Liver (tissue), 3 donors: ENCODE data around the gene SLC6A11.

ENCODE experiments used
- ATF3 ChIP-seq: IDR thresholded peaks from 2 replicates; pipeline ENCODE4 v1.6.1; 2016; ENCODE audit warnings: antibody characterized with exemption
- CTCF ChIP-seq: fragments of 150-350 bp; IDR thresholded peaks from 2 replicates; pipeline ENCODE4 v1.5.1; 2017; ENCODE audit warnings: improper control_type of control experiment, low read depth, low read length; ENCODE audit not compliant: missing input control
- EGR1 ChIP-seq, 2 donors: IDR thresholded peaks; 2 replicates each; pipeline ENCODE4 v1.6.1; 2016 to 2018; ENCODE audit warnings: antibody characterized with exemption in 2 of 2, low read depth in 2 of 2
- FOXA1 ChIP-seq: IDR thresholded peaks from 2 replicates; pipeline ENCODE4 v1.6.1; 2016; ENCODE audit warnings: antibody characterized with exemption
- GABPA ChIP-seq, 2 donors: IDR thresholded peaks in 1 of 2; conservative IDR thresholded peaks in 1 of 2; 2 replicates each; pipeline ENCODE4 v1.6.1; 2016; ENCODE audit warnings: antibody characterized with exemption in 2 of 2, mild to moderate bottlenecking in 1 of 2, moderate library complexity in 1 of 2
- HNF4A ChIP-seq, 2 donors: conservative IDR thresholded peaks; 2 replicates each; pipeline ENCODE4 v1.6.1; 2016; ENCODE audit warnings: antibody characterized with exemption in 2 of 2, mild to moderate bottlenecking in 2 of 2
- HNF4G ChIP-seq: IDR thresholded peaks from 2 replicates; pipeline ENCODE4 v1.6.1; 2016; ENCODE audit warnings: antibody characterized with exemption
- JUND ChIP-seq, 2 donors: IDR thresholded peaks; 2 replicates each; pipeline ENCODE4 v1.6.1; 2016; ENCODE audit warnings: antibody characterized with exemption in 2 of 2
- RAD21 ChIP-seq, 2 donors: IDR thresholded peaks; 2 replicates each; pipeline ENCODE4 v1.6.1; 2016; ENCODE audit warnings: antibody characterized with exemption in 2 of 2, mild to moderate bottlenecking in 2 of 2
- REST ChIP-seq: IDR thresholded peaks from 2 replicates; pipeline ENCODE4 v1.6.1; 2016; ENCODE audit warnings: antibody characterized with exemption, mild to moderate bottlenecking
- YY1 ChIP-seq: IDR thresholded peaks from 2 replicates; pipeline ENCODE4 v1.6.1; 2016; ENCODE audit warnings: antibody characterized with exemption, mild to moderate bottlenecking
- donor health status: healthy.
- donor health status: healthy.

- no peak for TF ChIP-seq RAD21 (IDR thresholded peaks at IDR 0.05)
- TF ChIP-seq CTCF: no peak
- no peak for TF ChIP-seq EGR1 (IDR thresholded peaks at IDR 0.05; ENCODE audit: low read depth in 2 of 2)
- no peak for TF ChIP-seq YY1
- TF ChIP-seq HNF4A (conservative IDR thresholded peaks at IDR 0.05): no peak
- no peak for TF ChIP-seq REST
- no peak for TF ChIP-seq ATF3
- TF ChIP-seq FOXA1: no peak
- no peak for TF ChIP-seq GABPA (IDR thresholded peaks at IDR 0.05 in 1 of 2, conservative IDR thresholded peaks at IDR 0.05 in 1 of 2)
- no peak for TF ChIP-seq JUND (IDR thresholded peaks at IDR 0.05)
- no peak for TF ChIP-seq HNF4G
These were observed 36.7 kb upstream of the SLC6A11 start for GRCh38 chr3:10779293-10779805.
